ENCODE results near the gene CHIT1. TPM values are rescaled to one million over a fixed set of nuclear protein-coding genes. Genes with fewer than 3 reads are reported as not detected.

The CHIT1 gene
- total RNA-seq, 1 donor from 2014 or later = 2.6 TPM

DNA sequence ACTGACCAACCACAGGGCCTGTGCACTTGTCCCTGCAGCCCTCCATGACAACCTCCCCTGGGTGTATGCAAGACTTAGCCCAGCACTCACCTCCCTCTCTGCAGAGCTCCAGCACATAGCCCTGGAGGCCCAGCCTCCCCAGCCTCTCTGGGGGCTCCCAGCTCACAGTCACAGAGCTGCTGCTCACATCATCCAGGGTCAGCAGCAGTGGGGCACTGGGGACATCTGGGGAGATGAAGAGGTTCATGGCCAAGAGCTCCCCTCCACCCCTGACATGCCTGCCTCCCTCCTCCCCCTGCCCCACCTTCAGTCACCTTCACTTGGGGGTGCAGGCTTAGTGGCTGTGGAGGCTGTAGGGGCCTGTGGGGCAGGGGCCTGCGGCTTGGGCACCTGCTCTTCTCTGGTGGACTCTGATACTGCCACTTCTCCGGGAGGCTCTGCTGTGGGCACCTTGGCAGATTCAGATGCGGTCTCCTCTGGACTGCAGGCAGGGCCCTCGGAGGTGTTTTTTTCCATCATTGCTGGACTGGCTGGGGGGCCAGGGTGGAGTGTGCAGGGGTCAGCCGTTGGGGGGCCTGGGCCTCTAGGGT is 54.1 kb downstream of the CHIT1 start, which contains the start of gene MYBPH:
Gene MYBPH, minus strand, starts transcription at position 590 of the 590 bp plus-strand sequence. Its CDS starts 71 bp downstream, at position 519.
- DNase-seq = no peak

- DNase-seq = no peak
These were observed 55.0 kb downstream of the CHIT1 start for GRCh38 chr1:203174324-203174985.

- DNase-seq = no peak
These were observed 55.9 kb downstream of the CHIT1 start for GRCh38 chr1:203173566-203173965.

DNA sequence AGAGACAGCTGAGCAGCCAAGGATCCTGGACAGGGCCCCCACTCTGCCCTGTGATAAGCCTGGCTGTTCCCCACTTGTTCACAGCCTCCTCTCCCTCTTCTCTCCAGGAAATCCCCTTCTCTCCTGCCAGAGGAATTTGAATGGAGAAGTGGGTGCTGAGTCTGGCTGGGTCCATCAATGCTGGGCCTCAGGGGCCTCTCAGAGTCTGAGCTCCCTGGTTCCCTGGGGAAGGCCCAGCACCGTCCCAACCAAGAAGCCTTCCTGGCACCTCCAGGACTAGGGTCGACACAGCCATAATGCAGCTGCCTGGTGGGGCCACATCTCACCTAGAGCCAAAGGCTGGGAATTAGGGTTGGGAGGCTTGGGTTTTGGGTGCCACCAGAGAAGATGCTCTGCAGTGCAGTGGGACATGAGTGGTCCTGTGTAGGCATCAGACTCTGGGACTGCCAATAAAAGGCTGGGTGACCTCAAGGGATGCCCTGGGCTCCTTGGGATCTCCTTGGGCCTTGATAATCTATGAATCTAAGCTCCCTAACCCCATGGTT is 56.4 kb downstream of the CHIT1 start:
- DNase-seq = no peak

DNA sequence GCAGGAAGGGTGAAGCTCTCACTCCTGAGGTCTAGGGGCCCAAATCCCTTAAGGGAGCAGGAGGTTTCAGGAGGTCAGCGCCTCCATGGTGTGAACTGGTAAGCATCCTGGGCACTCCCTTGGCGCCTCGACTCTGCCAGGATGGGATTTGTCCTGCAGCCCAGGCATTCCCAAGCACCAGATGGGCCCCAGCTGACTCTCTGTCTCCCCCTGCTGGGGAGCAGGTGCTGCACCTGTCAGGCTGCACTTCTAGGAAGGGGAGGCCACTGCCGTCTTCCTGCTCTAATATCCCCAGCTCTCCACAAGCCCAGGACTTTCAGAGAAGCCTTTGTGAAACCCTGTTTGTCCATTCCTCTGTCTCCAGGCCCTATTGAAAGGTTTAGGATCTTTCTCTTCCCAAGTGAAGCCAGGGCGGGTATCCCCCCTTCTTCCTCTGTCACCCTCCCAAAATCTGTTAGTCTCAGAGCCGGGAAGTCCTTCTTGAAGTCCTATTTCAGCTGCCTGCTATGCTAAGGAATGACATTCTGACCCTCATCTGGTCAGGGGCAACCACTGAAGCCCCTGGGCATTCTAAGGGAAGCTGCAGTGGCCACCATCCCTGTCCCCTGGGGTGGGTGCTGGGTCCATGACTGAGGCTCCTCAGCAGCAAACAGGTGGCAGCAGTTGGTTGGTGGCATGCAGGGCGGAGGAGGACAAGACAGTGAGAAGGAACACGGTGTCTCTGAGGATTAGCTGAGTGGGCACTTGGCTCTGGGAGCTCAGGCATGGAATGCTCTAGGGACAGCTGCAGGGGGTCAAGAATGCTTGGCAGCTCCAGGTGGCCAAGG is 57.1 kb downstream of the CHIT1 start:
- no peak for DNase-seq

- no peak for DNase-seq
These were observed 57.9 kb downstream of the CHIT1 start for GRCh38 chr1:203171341-203172183.

DNA sequence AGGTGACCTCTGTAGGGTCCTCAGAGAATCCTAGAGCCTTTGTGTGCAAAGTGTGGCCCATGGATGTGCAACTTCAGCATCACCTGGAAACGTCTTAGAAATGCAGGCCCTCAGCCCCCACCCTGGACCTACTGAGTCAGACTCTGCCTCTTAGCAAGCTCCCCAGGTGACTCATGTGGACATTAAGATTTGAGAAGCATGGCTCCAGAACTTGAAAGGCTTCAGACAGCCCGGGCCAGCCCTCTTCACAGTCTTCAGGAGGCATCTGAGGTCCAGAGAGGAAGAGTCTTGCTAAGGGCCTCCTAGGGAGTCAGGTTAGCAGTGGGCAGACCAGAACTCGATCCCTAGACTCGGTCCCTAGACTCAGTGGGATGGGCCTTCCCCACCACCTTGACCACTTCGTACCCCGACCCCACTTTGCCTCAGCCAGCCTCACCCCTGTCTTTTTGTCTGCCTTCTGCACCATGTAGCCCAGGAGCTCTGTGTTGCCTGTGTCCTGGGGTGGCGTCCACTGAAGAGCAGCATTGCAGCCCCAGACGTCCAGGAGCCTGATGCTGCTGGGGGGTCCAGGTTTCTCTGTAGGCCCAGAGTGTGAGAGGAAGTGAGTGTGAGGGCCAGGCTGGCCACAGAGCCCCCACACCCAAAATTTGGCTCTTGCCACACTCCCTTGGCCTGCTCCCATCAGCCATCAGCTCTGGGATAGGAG is 58.7 kb downstream of the CHIT1 start:
- no peak for DNase-seq

- DNase-seq = no peak
These were observed 59.5 kb downstream of the CHIT1 start for GRCh38 chr1:203169770-203170520.

DNA sequence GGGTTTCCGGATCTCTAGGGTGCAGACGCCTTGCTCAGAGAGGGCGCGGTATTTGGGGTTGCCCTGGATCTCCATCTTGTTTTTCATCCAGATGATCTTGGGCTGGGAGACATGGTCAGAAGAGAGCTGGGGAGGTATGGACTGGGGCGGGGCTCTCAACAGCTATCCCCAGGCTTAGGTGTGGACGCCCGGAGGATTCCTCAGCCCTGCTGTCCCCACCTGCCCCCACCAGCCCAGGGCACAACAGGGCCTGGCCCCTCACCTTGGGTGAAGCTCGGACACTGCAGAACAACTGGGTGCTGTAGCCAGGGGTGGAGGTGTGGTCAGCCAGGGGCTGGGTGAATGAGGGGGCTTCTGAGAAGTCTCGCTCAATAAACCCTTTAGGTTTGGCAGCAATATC is 60.5 kb downstream of the CHIT1 start:
- no peak for DNase-seq

DNA sequence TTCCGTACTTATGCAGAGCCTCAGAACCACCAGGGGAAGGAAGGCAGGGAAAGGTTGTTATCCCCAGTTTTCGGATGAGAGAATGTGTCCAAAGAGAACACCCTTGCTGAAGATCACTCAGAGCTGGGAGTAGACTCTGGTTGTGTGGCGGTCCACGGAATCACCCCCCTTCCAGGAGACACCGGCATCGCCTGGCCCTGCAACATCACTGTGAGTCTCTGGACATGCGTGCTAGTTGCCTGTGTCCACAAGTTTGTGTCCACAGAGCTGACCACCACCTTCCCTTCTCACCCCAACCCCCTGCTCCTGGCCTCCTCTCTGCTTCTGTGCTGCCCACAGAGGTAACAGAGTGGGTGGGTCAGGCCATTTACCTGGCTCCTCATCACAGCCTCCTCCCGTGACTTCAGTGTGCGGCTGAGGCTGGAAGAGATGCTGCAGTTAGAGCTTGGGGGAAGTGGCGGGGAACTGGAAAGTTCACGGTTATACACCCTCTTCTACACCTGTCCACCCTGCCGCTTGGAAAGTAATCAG is 61.2 kb downstream of the CHIT1 start:
- no peak for DNase-seq

- DNase-seq = no peak
These were observed 61.6 kb downstream of the CHIT1 start for GRCh38 chr1:203167913-203168200.

DNA sequence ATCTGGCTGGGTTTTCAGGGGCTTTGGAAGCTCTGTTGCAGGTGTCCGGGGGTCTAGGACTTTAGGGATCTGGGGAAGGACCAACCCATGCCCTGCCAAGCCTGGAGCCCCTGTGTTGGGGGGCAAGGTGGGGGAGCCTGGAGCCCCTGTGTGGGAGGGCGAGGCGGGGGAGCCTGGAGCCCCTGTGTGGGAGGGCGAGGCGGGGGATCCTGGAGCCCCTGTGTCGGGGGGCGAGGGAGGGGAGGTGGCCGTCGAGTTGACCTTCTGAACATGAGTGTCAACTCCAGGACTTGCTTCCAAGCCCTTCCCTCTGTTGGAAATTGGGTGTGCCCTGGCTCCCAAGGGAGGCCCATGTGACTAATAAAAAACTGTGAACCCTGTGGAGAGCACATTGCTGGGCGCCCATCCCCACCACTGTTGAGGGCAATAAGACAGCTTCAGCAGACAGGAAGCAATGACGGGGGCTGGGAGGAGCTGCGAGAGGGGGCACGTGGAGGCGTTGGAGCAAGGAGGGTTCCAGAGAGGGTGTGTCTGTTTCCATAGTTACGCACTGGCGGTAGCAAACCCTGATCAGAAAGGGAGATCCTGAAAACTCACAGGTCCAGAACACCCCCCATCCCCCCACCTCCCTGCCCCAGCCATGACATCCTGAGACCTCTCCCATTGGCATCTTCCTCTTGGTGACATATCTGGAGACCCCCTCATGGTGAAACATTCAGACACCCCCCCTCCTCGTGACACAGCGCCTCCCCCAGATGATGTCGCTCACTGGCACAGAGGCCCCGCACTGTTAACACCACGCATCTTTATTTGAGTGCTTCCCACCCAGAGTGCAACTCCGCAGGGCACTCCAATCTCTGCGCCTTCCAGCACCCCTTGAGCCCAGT is 62.2 kb downstream of the CHIT1 start:
- no peak for DNase-seq

DNA sequence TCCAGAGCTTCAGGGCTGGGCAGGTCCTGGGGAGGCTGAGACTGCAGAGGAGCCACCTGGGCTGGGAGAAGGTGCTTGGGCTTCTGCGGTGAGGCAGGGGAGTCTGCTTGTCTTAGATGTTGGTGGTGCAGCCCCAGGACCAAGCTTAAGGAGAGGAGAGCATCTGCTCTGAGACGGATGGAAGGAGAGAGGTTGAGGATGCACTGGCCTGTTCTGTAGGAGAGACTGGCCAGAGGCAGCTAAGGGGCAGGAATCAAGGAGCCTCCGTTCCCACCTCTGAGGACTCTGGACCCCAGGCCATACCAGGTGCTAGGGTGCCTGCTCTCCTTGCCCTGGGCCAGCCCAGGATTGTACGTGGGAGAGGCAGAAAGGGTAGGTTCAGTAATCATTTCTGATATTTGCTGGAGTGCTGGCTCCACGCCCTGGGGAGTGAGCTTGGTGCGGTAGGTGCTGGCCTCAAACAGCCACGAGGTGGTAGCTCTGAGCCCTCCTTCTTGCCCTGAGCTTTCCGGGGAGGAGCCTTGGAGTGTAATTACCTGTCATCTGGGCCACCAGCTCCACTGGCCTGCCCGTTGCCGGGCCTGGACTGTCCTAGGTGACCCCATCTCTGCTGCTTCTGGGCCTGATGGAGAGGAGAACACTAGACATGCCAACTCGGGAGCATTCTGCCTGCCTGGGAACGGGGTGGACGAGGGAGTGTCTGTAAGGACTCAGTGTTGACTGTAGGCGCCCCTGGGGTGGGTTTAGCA is 63.1 kb downstream of the CHIT1 start:
- DNase-seq = no peak

Other genes with a start within 250 kb of the CHIT1 start
- 44.7 TPM for gene TMEM183A, start 222.3 kb downstream of the CHIT1 start, total RNA-seq
- 4.2 TPM for gene PPFIA4, start 203.2 kb downstream of the CHIT1 start, total RNA-seq
- 11.0 TPM for gene MYOG, start 143.7 kb downstream of the CHIT1 start, total RNA-seq
- 1.1 TPM for gene ADORA1, start 101.9 kb downstream of the CHIT1 start, total RNA-seq
- gene MYBPH, start 53.8 kb downstream of the CHIT1 start, total RNA-seq = 2.1 TPM
- 42.2 TPM for gene CHI3L1, start 43.0 kb downstream of the CHIT1 start, total RNA-seq
- gene BTG2, start 75.8 kb upstream of the CHIT1 start, total RNA-seq = 68.8 TPM
- 31.9 TPM for gene FMOD, start 121.4 kb upstream of the CHIT1 start, total RNA-seq
- gene PRELP, start 246.1 kb upstream of the CHIT1 start, total RNA-seq = 5.5 TPM